Heart right ventricle (tissue), 16 donors: ENCODE data around the gene ALG9. TPM values are rescaled to one million over a fixed set of nuclear protein-coding genes. Genes with fewer than 3 reads are reported as not detected.
A peak's percentile ranks its signal among the peaks of the same experiment; 100 is the strongest.

Experiments
- ATAC-seq, 8 donors: fragments of 200-7000 bp; cut with Tn5 transposase; one replicate each; pipeline ENCODE4 v1.9.1; 2020; ENCODE audit warnings: mild to moderate bottlenecking in 8 of 8, moderate library complexity in 8 of 8, moderate number of reproducible peaks in 1 of 8
- DNase-seq, 2 donors: peaks; one replicate each; pipeline ENCODE4 v3.0.0-alpha.2; 2020
- H3K27ac ChIP-seq, 10 donors: fragments of 200-600 bp; sonication (generic) in 2 of 10; one replicate each; pipeline versions ENCODE4 v1.5.0 to v1.8.0; 2020 to 2022; ENCODE audit warnings: mild to moderate bottlenecking in 3 of 10
- H3K27me3 ChIP-seq, 7 donors: fragments of 200-600 bp; one replicate each; pipeline ENCODE4 v1.8.0; 2021 to 2022; ENCODE audit warnings: mild to moderate bottlenecking in 2 of 7
- H3K36me3 ChIP-seq, 9 donors: fragments of 200-600 bp; sonication (generic) in 1 of 9; one replicate each; pipeline versions ENCODE4 v1.5.0 to v1.8.0; 2020 to 2022; ENCODE audit warnings: mild to moderate bottlenecking in 2 of 9
- H3K4me1 ChIP-seq, 9 donors: fragments of 200-600 bp; sonication (generic) in 1 of 9; one replicate each; pipeline versions ENCODE4 v1.5.0 to v1.8.0; 2020 to 2022; ENCODE audit warnings: mild to moderate bottlenecking in 4 of 9
- H3K4me3 ChIP-seq, 10 donors: fragments of 200-600 bp; sonication (generic) in 2 of 10; one replicate each; pipeline versions ENCODE4 v1.5.0 to v1.8.0; 2020 to 2022; ENCODE audit warnings: mild to moderate bottlenecking in 7 of 10, moderate library complexity in 2 of 10
- H3K9me3 ChIP-seq, 11 donors: fragments of 200-600 bp in 10 of 11; sonication (generic) in 2 of 11; one replicate each; pipeline versions ENCODE4 v1.5.0 to v1.8.0; 2013 to 2022; ENCODE audit warnings: mild to moderate bottlenecking in 2 of 11, control low read depth in 1 of 11, moderate library complexity in 1 of 11
- WGBS, 2 donors: extraction: QIAGEN DNeasy Blood & Tissue Kit; methylation state at CpG; one replicate each; pipeline ENCODE4 v1.1.7; 2013; ENCODE audit warnings: inconsistent platforms in 1 of 2; 5-methylcytosine and 5-hydroxymethylcytosine counted together
- intact Hi-C, 10 donors: fragments of 100-400 bp; cut with DNase I; formaldehyde crosslinking; loops; one replicate each; pipeline versions ENCODE4 v1.11.1 to v1.14.2; 2022
- polyA plus RNA-seq, 2 donors: library from polyadenylated mRNA; stranded (reverse); fragments of 200-250 nt; gene quantifications; one replicate each; pipeline ENCODE4 v1.2.3, GENCODE V29; 2013
- total RNA-seq, 10 donors: library from RNA; stranded (reverse); fragmentation: NEBNext Ultra II Directional in 3 of 10; extraction: Animal tissue kit (Norgen Biotek cat#: 25700) in 3 of 10; gene quantifications; one replicate each; pipeline versions ENCODE4 v1.2.1 to v1.2.4, GENCODE V29; 2021 to 2023
- TF ChIP-seq, protein P1 (sequence below), 9 donors: fragments of 200-600 bp; sonication (generic) in 2 of 9; IDR thresholded peaks; one replicate each; pipeline versions ENCODE4 v1.5.0 to v1.8.0; 2021 to 2022; ENCODE audit warnings: antibody characterized with exemption in 9 of 9, mild to moderate bottlenecking in 5 of 9, moderate library complexity in 1 of 9
- donor health status: Arrhythmogenic right ventricular cardiomyopathy.
- donor health status: ischemic (EF 13 %, LVEDD 7.1; RV severe dilation, severe dysfunction).
- donor health status: healthy with polysubstance abuse.
- donor health status: DM: no; HTN: yes; CAD: no.
- donor health status: DM: no; HTN: no; CAD: no.
- donor health status: ischemic (EF 25% LVEDD 6.9; RV normal size, moderate dysfunction).
- donor health status: ischemic (EF 25% LVEDD 5.7; RV mildly dilated, moderate dysfunction).
- donor health status: healthy.
- donor health status: DM: yes; HTN: yes; CAD: no.
- donor health status: Ischemic cardiomyopathy.
- donor health status: ischemic (EF 35%, LVEDD 5.7; RV mildly dilated, moderate dysfunction).
- donor health status: nonischemic (EF 11% LVEDD 7.7; RV severe dilation, severe dysfunction).
- donor health status: DM: yes; HTN: yes; CAD: no.
- donor health status: PGD.
- donor health status: ischemic (EF 29% LVEDD 5.4; RV normal size, mild dysfunction).
- donor health status: nonischemic (EF 23%, LVEDD 6.1; RV moderate dilation, normal function).

Gene ALG9
- total and polyA plus RNA-seq, 12 donors: 12.8 to 26.5 (median 18.5) TPM

GRCh38 chr11:111913031-111913861 lies 41.9 kb upstream of the ALG9 start:
- Histone ChIP-seq H3K9me3 (no peaks in the 10 kb centered on the region), H3K4me3 (peak overlapping the region; percentile 51 to 69 (median 62)), H3K27ac (peak overlapping the region; percentile 94 to 99 (median 95)), H3K36me3 (peaks cover 0 to 27% (median 14%) of the 10 kb centered on the region in 9 donors), H3K27me3 (peaks cover 0 to 44% (median 0%) of the 10 kb centered on the region in 7 donors), H3K4me1 (peaks cover 0 to 22% (median 9%) of the 10 kb centered on the region in 9 donors)
- DNase-seq: peak; percentile 35 to 40
- ATAC-seq: peak; percentile 3 to 47 (median 17)
- intact Hi-C loops: loop anchor here in 4 of 10 donors (5.0 kb wide), 1 partner anchor 36 kb away; the partner anchor contains the start of genes CFAP68 (in 4 of the 4) and FDXACB1 (in 4 of the 4)
- 23 to 36% methylated on average over 24 of the region's 24 CpGs for WGBS, 2 donors
- TF ChIP-seq, protein P1, sequence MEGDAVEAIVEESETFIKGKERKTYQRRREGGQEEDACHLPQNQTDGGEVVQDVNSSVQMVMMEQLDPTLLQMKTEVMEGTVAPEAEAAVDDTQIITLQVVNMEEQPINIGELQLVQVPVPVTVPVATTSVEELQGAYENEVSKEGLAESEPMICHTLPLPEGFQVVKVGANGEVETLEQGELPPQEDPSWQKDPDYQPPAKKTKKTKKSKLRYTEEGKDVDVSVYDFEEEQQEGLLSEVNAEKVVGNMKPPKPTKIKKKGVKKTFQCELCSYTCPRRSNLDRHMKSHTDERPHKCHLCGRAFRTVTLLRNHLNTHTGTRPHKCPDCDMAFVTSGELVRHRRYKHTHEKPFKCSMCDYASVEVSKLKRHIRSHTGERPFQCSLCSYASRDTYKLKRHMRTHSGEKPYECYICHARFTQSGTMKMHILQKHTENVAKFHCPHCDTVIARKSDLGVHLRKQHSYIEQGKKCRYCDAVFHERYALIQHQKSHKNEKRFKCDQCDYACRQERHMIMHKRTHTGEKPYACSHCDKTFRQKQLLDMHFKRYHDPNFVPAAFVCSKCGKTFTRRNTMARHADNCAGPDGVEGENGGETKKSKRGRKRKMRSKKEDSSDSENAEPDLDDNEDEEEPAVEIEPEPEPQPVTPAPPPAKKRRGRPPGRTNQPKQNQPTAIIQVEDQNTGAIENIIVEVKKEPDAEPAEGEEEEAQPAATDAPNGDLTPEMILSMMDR (IDR thresholded peaks at IDR 0.05): no peak

DNA sequence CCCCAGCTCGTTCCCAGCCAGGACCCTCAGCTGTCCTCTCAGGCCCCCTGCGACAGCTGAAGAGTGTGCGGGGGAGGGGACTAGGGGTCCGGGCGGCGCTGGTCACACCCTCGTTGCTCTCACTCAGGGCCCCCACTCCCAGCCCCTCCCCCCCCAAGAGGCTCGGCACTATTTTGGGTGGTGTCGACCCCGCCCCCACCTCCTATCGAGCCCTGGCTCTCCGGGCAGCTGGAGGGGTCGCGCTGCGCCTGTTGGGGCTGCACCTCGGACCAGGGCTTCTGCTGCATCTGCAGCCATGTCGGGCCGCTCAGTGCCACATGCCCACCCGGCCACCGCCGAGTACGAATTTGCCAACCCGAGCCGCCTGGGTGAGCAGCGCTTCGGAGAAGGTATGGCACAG lies 41.2 kb upstream of the ALG9 start, which contains the start of gene HSPB2:
HSPB2 (plus strand) TSS at position 200 of the 400 bp plus-strand sequence; CDS start at position 296, 96 bp downstream.
- TF ChIP-seq, protein P1 (IDR thresholded peaks at IDR 0.05): no peak
- H3K9me3 ChIP-seq: no peaks in the 10 kb centered on the region
- peaks cover 0 to 22% (median 9%) of the 10 kb centered on the region in 9 donors for H3K4me1 ChIP-seq
- peak within 1 kb of the TSS; percentile 51 to 69 (median 62) for H3K4me3 ChIP-seq
- intact Hi-C loops: loop anchor here in 4 of 10 donors (5.0 kb wide), 1 partner anchor 35 kb away; the partner anchor contains the start of genes CFAP68 (in 4 of the 4) and FDXACB1 (in 4 of the 4)
- H3K36me3 ChIP-seq: peaks cover 0 to 33% (median 18%) of the 10 kb centered on the region in 9 donors
- DNase-seq (peak; percentile 56 to 58), ATAC-seq (peak; percentile 5 to 42 (median 30))
- peaks cover 0 to 44% (median 0%) of the 10 kb centered on the region in 7 donors for H3K27me3 ChIP-seq
- WGBS, 2 donors: 3% methylated on average over 24 to 26 of the region's 26 CpGs
- peak within 1 kb of the TSS; percentile 94 to 99 (median 95) for H3K27ac ChIP-seq

- DNase-seq: peak; percentile 85 to 89
- ATAC-seq: peak; percentile 70 to 87 (median 76)
- H3K27ac ChIP-seq: peak within 1 kb of the TSS; percentile 94 to 99 (median 95)
- WGBS, 2 donors: 20 to 25% methylated on average over 17 of the region's 17 CpGs
- H3K9me3 ChIP-seq: no peaks in the 10 kb centered on the region
- peaks cover 0 to 33% (median 18%) of the 10 kb centered on the region in 9 donors for H3K36me3 ChIP-seq
- intact Hi-C loops: loop anchor here in 4 of 10 donors (5.0 kb wide), 1 partner anchor 34 kb away; the partner anchor contains the start of genes CFAP68 (in 4 of the 4) and FDXACB1 (in 4 of the 4)
- H3K4me3 ChIP-seq: peak within 1 kb of the TSS; percentile 53 to 69 (median 62)
- H3K4me1 ChIP-seq: peaks cover 0 to 22% (median 9%) of the 10 kb centered on the region in 9 donors
- peaks cover 0 to 44% (median 0%) of the 10 kb centered on the region in 7 donors for H3K27me3 ChIP-seq
- TF ChIP-seq, protein P1 (IDR thresholded peaks at IDR 0.05): no peak
These were observed 40.4 kb upstream of the ALG9 start, which contains the start of gene CRYAB for GRCh38 chr11:111911563-111912401. CRYAB (minus strand) TSS chr11:111911770; CDS start chr11:111911724, 46 bp downstream.
